Astrocyte (in vitro differentiated cells and primary cell): Measurements from ENCODE around the gene BEND6. TPM values are rescaled to one million over a fixed set of nuclear protein-coding genes. Genes with fewer than 3 reads are reported as not detected.
A peak's percentile ranks its signal among the peaks of the same experiment; 100 is the strongest.

Experiments
- DNase-seq: peaks from one replicate; pipeline ENCODE4 v3.0.0-alpha.2; 2010; ENCODE audit warnings: low read depth
- FAIRE-seq: peaks from 2 replicates; lab custom pipeline; 2011; peaks lifted over from hg19 to GRCh38; lab: Jason Lieb, UNC
- H2AFZ ChIP-seq: 2 replicates; pipeline ENCODE4 v1.6.0; 2012; ENCODE audit warnings: low read depth, low read length, inconsistent platforms
- H3K27ac ChIP-seq: 2 replicates; pipeline ENCODE4 v1.5.1; 2011; ENCODE audit warnings: low read depth, low read length, inconsistent platforms
- H3K27me3 ChIP-seq: 2 replicates; pipeline ENCODE4 v1.6.0; 2011; ENCODE audit warnings: low read length, inconsistent platforms; ENCODE audit not compliant: insufficient read depth
- H3K36me3 ChIP-seq: 2 replicates; pipeline ENCODE4 v1.5.1; 2011; ENCODE audit warnings: low read length, inconsistent platforms; ENCODE audit not compliant: insufficient read depth
- H3K4me1 ChIP-seq: 2 replicates; pipeline ENCODE4 v1.5.1; 2011; ENCODE audit warnings: low read length, inconsistent platforms; ENCODE audit not compliant: insufficient read depth
- H3K4me2 ChIP-seq: 2 replicates; pipeline ENCODE4 v1.6.0; 2012; ENCODE audit warnings: low read length, inconsistent platforms
- H3K4me3 ChIP-seq: 2 replicates; pipeline ENCODE4 v1.5.1; 2011; ENCODE audit warnings: low read depth, mild to moderate bottlenecking, low read length, inconsistent platforms; ENCODE audit not compliant: insufficient read depth
- H3K79me2 ChIP-seq: 2 replicates; pipeline ENCODE4 v1.6.0; 2012; ENCODE audit warnings: mild to moderate bottlenecking, low read length, inconsistent platforms; ENCODE audit not compliant: insufficient read depth
- H3K9ac ChIP-seq: 2 replicates; pipeline ENCODE4 v1.6.0; 2012; ENCODE audit warnings: mild to moderate bottlenecking, low read length, inconsistent platforms
- H3K9me3 ChIP-seq: 2 replicates; pipeline ENCODE4 v1.5.1; 2012; ENCODE audit warnings: low read depth, mild to moderate bottlenecking, low read length, inconsistent platforms; ENCODE audit not compliant: insufficient read depth
- H4K20me1 ChIP-seq: 2 replicates; pipeline ENCODE4 v1.6.0; 2012; ENCODE audit warnings: low read length, inconsistent platforms; ENCODE audit not compliant: insufficient read depth
- H3K27ac Mint-ChIP-seq: one replicate; pipeline ENCODE4 v1.8.0; 2021; ENCODE audit warnings: mild to moderate bottlenecking, mixed read lengths; ENCODE audit not compliant: unreplicated experiment
- H3K27me3 Mint-ChIP-seq: one replicate; pipeline ENCODE4 v1.8.0; 2021; ENCODE audit warnings: low read depth, mixed read lengths; ENCODE audit not compliant: unreplicated experiment
- H3K36me3 Mint-ChIP-seq: one replicate; pipeline ENCODE4 v1.8.0; 2021; ENCODE audit warnings: low read depth, mixed read lengths; ENCODE audit not compliant: unreplicated experiment
- H3K4me1 Mint-ChIP-seq: one replicate; pipeline ENCODE4 v1.8.0; 2021; ENCODE audit warnings: low read depth, mixed read lengths; ENCODE audit not compliant: unreplicated experiment
- H3K4me3 Mint-ChIP-seq: one replicate; pipeline ENCODE4 v1.8.0; 2021; ENCODE audit warnings: mild to moderate bottlenecking, moderate library complexity, mixed read lengths; ENCODE audit not compliant: unreplicated experiment
- H3K9me3 Mint-ChIP-seq: one replicate; pipeline ENCODE4 v1.8.0; 2021; ENCODE audit warnings: mild to moderate bottlenecking, mixed read lengths; ENCODE audit not compliant: unreplicated experiment
- EZH2 ChIP-seq: IDR thresholded peaks from 2 replicates; pipeline ENCODE4 v1.6.1; 2012; ENCODE audit warnings: mild to moderate bottlenecking, low read length, inconsistent platforms; ENCODE audit not compliant: insufficient read depth
- total RNA-seq: library from RNA; stranded (reverse); gene quantifications from 2 replicates; pipeline ENCODE4 v1.2.1, GENCODE V29; 2021
- TF ChIP-seq, protein P1 (sequence below): IDR thresholded peaks from 2 replicates; pipeline ENCODE4 v1.5.1; 2011; ENCODE audit warnings: low read depth, mild to moderate bottlenecking, inconsistent platforms, low read length, moderate library complexity; ENCODE audit not compliant: insufficient read depth

The BEND6 gene
- total RNA-seq, 1 donor from 2014 or later = 8.3 TPM

DNA sequence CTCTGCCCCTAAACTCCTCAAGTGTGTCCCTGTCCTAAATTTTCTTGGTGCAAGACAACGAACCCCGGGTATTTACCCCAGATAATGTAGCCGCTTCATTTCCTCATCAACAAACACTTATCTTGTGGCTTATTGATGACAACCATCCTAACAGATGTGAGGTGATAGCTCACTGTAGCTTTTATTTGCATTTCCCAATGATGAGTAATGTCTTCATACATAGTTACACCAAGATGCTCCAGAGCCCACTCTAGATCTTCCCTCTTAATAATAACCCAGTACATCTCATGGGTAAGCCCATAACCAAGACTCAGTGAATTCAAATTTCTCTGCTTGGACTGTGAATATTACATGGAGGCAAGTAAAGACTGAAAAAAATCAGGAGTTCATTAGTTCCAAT lies 48.2 kb upstream of the BEND6 start:
- Histone ChIP-seq H3K9me3 (no peaks in the 10 kb centered on the region), H3K79me2 (peaks cover 7% of the 10 kb centered on the region), H4K20me1 (no peaks in the 10 kb centered on the region), H3K4me3 (no peak overlapping the region), H3K27me3 (no peaks in the 10 kb centered on the region), H3K9ac (no peak overlapping the region), H2AFZ (no peak overlapping the region), H3K36me3 (no peaks in the 10 kb centered on the region), H3K4me2 (peak overlapping the region; percentile 47), H3K4me1 (peaks cover 24% of the 10 kb centered on the region), H3K27ac (no peak overlapping the region)
- Mint-ChIP-seq H3K4me3 (no peak overlapping the region), H3K27me3 (no peaks in the 10 kb centered on the region), H3K9me3 (no peaks in the 10 kb centered on the region), H3K27ac (peak overlapping the region; percentile 13), H3K4me1 (peaks cover 40% of the 10 kb centered on the region), H3K36me3 (peaks cover 1% of the 10 kb centered on the region)
- FAIRE-seq (no peak), DNase-seq (peak; percentile 65)
- TF ChIP-seq, protein P1, sequence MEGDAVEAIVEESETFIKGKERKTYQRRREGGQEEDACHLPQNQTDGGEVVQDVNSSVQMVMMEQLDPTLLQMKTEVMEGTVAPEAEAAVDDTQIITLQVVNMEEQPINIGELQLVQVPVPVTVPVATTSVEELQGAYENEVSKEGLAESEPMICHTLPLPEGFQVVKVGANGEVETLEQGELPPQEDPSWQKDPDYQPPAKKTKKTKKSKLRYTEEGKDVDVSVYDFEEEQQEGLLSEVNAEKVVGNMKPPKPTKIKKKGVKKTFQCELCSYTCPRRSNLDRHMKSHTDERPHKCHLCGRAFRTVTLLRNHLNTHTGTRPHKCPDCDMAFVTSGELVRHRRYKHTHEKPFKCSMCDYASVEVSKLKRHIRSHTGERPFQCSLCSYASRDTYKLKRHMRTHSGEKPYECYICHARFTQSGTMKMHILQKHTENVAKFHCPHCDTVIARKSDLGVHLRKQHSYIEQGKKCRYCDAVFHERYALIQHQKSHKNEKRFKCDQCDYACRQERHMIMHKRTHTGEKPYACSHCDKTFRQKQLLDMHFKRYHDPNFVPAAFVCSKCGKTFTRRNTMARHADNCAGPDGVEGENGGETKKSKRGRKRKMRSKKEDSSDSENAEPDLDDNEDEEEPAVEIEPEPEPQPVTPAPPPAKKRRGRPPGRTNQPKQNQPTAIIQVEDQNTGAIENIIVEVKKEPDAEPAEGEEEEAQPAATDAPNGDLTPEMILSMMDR = no peak
- no peak for TF ChIP-seq EZH2

DNA sequence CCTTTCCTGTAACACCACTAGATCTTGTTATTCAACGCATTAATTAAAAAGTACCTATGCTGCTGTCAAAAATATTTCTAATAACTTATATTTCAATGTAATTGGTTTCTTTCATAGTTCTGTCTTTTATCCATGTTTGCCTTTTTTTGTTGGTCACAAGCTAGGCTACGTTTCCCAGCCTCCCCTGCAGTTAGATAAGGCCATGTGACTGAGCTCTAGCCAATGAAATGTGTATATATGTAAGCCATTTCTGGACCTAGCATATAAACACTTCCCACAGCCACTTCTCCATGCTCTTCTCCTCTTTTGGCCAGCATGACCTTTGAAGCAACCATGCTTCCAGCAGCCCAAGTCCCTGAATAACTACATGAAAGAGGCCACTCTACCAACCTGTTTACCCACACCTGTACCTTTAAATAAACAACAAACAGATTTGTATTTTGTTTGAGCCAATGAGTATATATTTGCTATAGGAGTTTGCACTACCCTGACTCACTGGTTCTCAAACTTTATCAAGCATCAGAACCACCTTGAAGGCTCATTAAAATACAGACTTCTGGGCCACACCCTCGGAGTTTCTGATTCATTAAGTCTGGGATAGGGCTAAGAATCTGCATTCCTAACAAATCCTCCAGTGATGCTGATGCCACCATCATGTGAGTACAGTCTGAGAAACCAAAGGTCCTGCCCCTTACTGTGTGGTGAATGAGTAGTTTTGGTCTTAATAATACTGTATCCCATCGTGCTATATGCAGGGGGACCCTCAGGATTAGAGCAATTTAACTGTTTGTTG lies 45.6 kb upstream of the BEND6 start:
- H3K4me3 ChIP-seq = no peak overlapping the region
- Mint-ChIP-seq H3K36me3 (peaks cover 1% of the 10 kb centered on the region), H3K4me3 (no peak overlapping the region), H3K4me1 (peaks cover 43% of the 10 kb centered on the region), H3K27me3 (no peaks in the 10 kb centered on the region), H3K9me3 (no peaks in the 10 kb centered on the region), H3K27ac (peak overlapping the region; percentile 19)
- no peak overlapping the region for H3K27ac ChIP-seq
- H3K9ac ChIP-seq = no peak overlapping the region
- H2AFZ ChIP-seq = no peak overlapping the region
- no peak for TF ChIP-seq EZH2
- TF ChIP-seq, protein P1 = no peak
- no peak for FAIRE-seq
- DNase-seq = peak; percentile 68
- H4K20me1 ChIP-seq = no peaks in the 10 kb centered on the region
- H3K36me3 ChIP-seq = no peaks in the 10 kb centered on the region
- no peak overlapping the region for H3K4me2 ChIP-seq
- peaks cover 17% of the 10 kb centered on the region for H3K79me2 ChIP-seq
- H3K4me1 ChIP-seq = peaks cover 27% of the 10 kb centered on the region
- no peaks in the 10 kb centered on the region for H3K9me3 ChIP-seq
- H3K27me3 ChIP-seq = no peaks in the 10 kb centered on the region

DNA sequence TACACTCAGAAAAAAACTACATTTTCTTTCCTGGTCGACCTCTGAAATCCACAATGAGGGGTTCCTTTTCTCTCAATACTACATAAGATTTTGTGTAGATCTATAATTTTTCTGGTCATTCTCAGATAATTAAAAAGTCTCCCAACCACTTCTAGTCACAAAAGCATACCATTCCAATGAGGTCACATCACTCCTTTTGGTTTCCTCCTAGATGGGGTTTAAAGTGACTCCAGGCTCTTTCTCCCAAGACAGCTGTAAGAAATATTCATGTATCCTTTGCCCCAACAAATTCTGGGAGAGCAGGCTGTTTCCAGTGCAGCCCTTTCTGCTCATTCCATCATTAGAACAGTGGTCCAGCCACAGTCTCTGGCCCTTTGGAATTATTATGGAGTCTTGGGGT lies 43.1 kb upstream of the BEND6 start:
- Histone ChIP-seq H3K4me2 (peak overlapping the region; percentile 43), H2AFZ (peak overlapping the region; percentile 18)
- peak overlapping the region; percentile 85 for H3K27ac Mint-ChIP-seq

More for the DNA sequence above, 43.1 kb upstream of the BEND6 start:
- H4K20me1 ChIP-seq = no peaks in the 10 kb centered on the region
- Mint-ChIP-seq H3K36me3 (peaks cover 1% of the 10 kb centered on the region), H3K4me1 (peaks cover 38% of the 10 kb centered on the region), H3K9me3 (no peaks in the 10 kb centered on the region), H3K4me3 (no peak overlapping the region), H3K27me3 (no peaks in the 10 kb centered on the region)
- no peaks in the 10 kb centered on the region for H3K36me3 ChIP-seq
- peak overlapping the region; percentile 30 for H3K9ac ChIP-seq
- no peaks in the 10 kb centered on the region for H3K9me3 ChIP-seq
- H3K4me3 ChIP-seq = no peak overlapping the region
- TF ChIP-seq, protein P1 = no peak
- TF ChIP-seq EZH2 = no peak
- peaks cover 25% of the 10 kb centered on the region for H3K79me2 ChIP-seq
- H3K4me1 ChIP-seq = peaks cover 24% of the 10 kb centered on the region
- peak; percentile 85 for DNase-seq
- FAIRE-seq = peak; percentile 20
- no peaks in the 10 kb centered on the region for H3K27me3 ChIP-seq
- peak overlapping the region; percentile 76 for H3K27ac ChIP-seq
